Fibroblast of skin of back (primary cell): ENCODE measurements around the gene MCL1.
A peak's percentile ranks its signal among the peaks of the same experiment; 100 is the strongest.

Source experiments
- DNase-seq: peaks from one replicate; pipeline ENCODE4 v3.0.0-alpha.2; 2013

Gene MCL1

GRCh38 chr1:150536836-150537731, 42.3 kb downstream of the MCL1 start:
- peak; percentile 60 for DNase-seq

- peak; percentile 84 for DNase-seq
These were observed 43.7 kb downstream of the MCL1 start for GRCh38 chr1:150535511-150536287.

GRCh38 chr1:150534002-150534401, 45.4 kb downstream of the MCL1 start:
- no peak for DNase-seq

GRCh38 chr1:150532860-150533259, 46.5 kb downstream of the MCL1 start:
- DNase-seq = no peak

- DNase-seq = no peak
These were observed 48.8 kb downstream of the MCL1 start for GRCh38 chr1:150530491-150531159.

GRCh38 chr1:150529017-150529416, 50.4 kb downstream of the MCL1 start:
- DNase-seq = no peak

- peak; percentile 84 for DNase-seq
These were observed 51.2 kb downstream of the MCL1 start for GRCh38 chr1:150528196-150528595.

GRCh38 chr1:150525348-150525747, 54.1 kb downstream of the MCL1 start:
- no peak for DNase-seq
